ENCODE results near the gene STX8.

GRCh38 chr17:9519583-9520272 lies 55.9 kb downstream of the STX8 start:
- TF ChIP-seq CTCF (IDR thresholded peaks at IDR 0.05) (no peak), ZFX (IDR thresholded peaks at IDR 0.05; ENCODE audit: borderline replicate concordance) (no peak)

Data from 22Rv1 (cell line).